Adrenal gland (tissue), 12 donors: Measurements from ENCODE around the gene HDAC11. TPM values are rescaled to one million over a fixed set of nuclear protein-coding genes. Genes with fewer than 3 reads are reported as not detected.

ENCODE experiments used
- DNase-seq, 7 donors: peaks; one replicate each; pipeline ENCODE4 v3.0.0-alpha.2; 2019 to 2020
- H3K27ac ChIP-seq, 5 donors: fragments of 200-600 bp; sonication (generic) in 4 of 5; 1 replicate in 3 of 5; 2 replicates in 2 of 5; pipeline versions ENCODE4 v1.5.1 to v1.8.0; 2016 to 2020; ENCODE audit warnings: mild to moderate bottlenecking in 1 of 5
- H3K27me3 ChIP-seq: fragments of 200-600 bp; 2 replicates; pipeline ENCODE4 v1.8.0; 2021
- H3K36me3 ChIP-seq, 2 donors: fragments of 200-600 bp; replicated peaks in 1 of 2; 1 replicate in 1 of 2; 2 replicates in 1 of 2; pipeline versions ENCODE4 v1.5.1 to v1.8.0; 2018 to 2022
- H3K4me1 ChIP-seq, 2 donors: fragments of 200-600 bp; replicated peaks in 1 of 2; 1 replicate in 1 of 2; 2 replicates in 1 of 2; pipeline versions ENCODE4 v1.5.1 to v1.8.0; 2018 to 2021
- H3K4me3 ChIP-seq, 4 donors: fragments of 200-600 bp; sonication (generic) in 3 of 4; one replicate each; pipeline ENCODE4 v1.5.1; 2016 to 2018
- H3K9me3 ChIP-seq, 3 donors: fragments of 200-600 bp; sonication (generic) in 1 of 3; replicated peaks in 1 of 3; 1 replicate in 2 of 3; 2 replicates in 1 of 3; pipeline versions ENCODE4 v1.5.1 to v1.8.0; 2016 to 2021
- POLR2A ChIP-seq, 2 donors: fragments of 450-650 bp; IDR thresholded peaks; one replicate each; pipeline ENCODE4 v1.6.1; 2017; ENCODE audit warnings: antibody characterized with exemption in 2 of 2, mild to moderate bottlenecking in 2 of 2, moderate library complexity in 1 of 2
- WGBS, 4 donors: extraction: QIAGEN DNeasy Blood & Tissue Kit in 2 of 4; methylation state at CpG; one replicate each; pipeline versions ENCODE4 v1.1.5 to v1.1.7; 2013 to 2017; 5-methylcytosine and 5-hydroxymethylcytosine counted together
- intact Hi-C, 2 donors: fragments of 100-400 bp; cut with DNase I; formaldehyde crosslinking; loops; one replicate each; pipeline versions ENCODE4 v1.14.1 to v1.15.0; 2022 to 2023
- polyA plus RNA-seq, 3 donors: library from polyadenylated mRNA; stranded (reverse); fragments of 200-250 nt in 2 of 3; fragments of 350-450 nt in 1 of 3; fragmentation: Illumina TruSeq in 1 of 3; extraction: RNeasy Lipid Tissue Mini Kit (QIAGEN cat#74804) in 1 of 3; gene quantifications; one replicate each; pipeline ENCODE4 v1.2.3, GENCODE V29; 2013 to 2014
- total RNA-seq, 9 donors: library from RNA; depleted of rRNA in 4 of 9; stranded (reverse); fragments of >200 nt in 4 of 9; fragments of 120-200 nt in 1 of 9; fragmentation: NEBNext Ultra II Directional in 1 of 9; extraction: Animal tissue kit (Norgen Biotek cat#: 25700) in 1 of 9; gene quantifications; one replicate each; pipeline versions ENCODE4 v1.1.0 to v1.2.4, GENCODE V29; 2013 to 2023
- TF ChIP-seq, protein P1 (sequence below), 6 experiments: fragments of 450-650 bp in 4 of 6; fragments of 200-600 bp in 2 of 6; sonication (generic) in 1 of 6; IDR thresholded peaks; 1 replicate in 5 of 6; 2 replicates in 1 of 6; pipeline versions ENCODE4 v1.5.1 to v1.8.0; 2016 to 2021; ENCODE audit warnings: antibody characterized with exemption in 6 of 6, mild to moderate bottlenecking in 2 of 6, moderate library complexity in 1 of 6
- donor health status: healthy with polysubstance abuse.
- donor health status: Bipolar disorder and iron deficiency.
- donor health status: DM: yes; HTN: yes; CAD: no.
- donor health status: DM: no; HTN: no; CAD: no.
- donor health status: DM: no; HTN: no; CAD: no.
- donor health status: DM: yes; HTN: yes; CAD: no.

Gene HDAC11
- total and polyA plus RNA-seq, 12 donors: 6.9 to 58.0 (median 15.9) TPM

DNA sequence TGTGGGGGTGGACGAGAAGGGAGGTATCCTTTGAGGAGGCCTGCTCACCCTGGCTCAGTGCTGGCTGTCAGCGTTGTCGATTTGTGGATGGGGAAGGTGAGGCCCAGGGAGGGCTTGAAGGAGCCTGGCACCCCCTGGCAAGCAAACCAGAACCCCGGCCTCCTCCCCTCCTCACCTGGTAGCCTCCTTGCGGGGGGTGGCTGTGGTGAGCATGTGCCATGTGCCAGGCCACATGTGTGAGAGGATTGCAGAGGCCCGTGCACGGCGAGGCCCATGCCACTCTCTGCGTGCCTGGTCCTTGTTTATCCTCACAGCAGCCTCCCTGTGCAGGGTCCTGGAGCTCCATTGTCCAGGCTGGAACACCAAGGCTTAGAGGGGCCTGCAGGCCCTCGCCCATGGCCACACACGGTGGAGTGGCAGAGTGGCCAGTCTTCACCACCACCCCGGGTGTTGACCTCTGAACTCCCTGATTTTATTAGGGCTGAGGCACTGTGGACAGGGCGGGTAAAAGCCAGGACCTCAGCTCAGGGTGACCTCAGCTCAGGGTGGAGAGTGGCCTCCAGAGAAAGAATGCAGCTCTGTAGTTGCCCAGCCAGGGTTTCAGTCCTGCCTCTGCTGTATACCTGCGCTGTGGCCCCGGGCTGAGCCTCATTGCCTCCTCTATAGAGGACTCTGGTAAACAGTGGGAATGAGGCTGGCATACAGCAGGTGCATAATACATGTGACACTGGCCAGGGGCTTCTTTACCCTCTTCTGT is 29.1 kb downstream of the HDAC11 start:
- H3K9me3 ChIP-seq: no peaks in the 10 kb centered on the region
- 82 to 91% (median 89%) methylated on average over 8 to 15 of the region's 15 CpGs for WGBS, 4 donors
- DNase-seq: no peak
- TF ChIP-seq, protein P1, sequence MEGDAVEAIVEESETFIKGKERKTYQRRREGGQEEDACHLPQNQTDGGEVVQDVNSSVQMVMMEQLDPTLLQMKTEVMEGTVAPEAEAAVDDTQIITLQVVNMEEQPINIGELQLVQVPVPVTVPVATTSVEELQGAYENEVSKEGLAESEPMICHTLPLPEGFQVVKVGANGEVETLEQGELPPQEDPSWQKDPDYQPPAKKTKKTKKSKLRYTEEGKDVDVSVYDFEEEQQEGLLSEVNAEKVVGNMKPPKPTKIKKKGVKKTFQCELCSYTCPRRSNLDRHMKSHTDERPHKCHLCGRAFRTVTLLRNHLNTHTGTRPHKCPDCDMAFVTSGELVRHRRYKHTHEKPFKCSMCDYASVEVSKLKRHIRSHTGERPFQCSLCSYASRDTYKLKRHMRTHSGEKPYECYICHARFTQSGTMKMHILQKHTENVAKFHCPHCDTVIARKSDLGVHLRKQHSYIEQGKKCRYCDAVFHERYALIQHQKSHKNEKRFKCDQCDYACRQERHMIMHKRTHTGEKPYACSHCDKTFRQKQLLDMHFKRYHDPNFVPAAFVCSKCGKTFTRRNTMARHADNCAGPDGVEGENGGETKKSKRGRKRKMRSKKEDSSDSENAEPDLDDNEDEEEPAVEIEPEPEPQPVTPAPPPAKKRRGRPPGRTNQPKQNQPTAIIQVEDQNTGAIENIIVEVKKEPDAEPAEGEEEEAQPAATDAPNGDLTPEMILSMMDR (IDR thresholded peaks at IDR 0.05): no peak
- no peak for TF ChIP-seq POLR2A (IDR thresholded peaks at IDR 0.05)
- no peak overlapping the region for H3K27ac ChIP-seq
- H3K27me3 ChIP-seq: no peaks in the 10 kb centered on the region
- peaks cover 0 to 10% of the 10 kb centered on the region in 2 donors for H3K4me1 ChIP-seq
- no peaks in the 10 kb centered on the region for H3K36me3 ChIP-seq
- intact Hi-C loops: no loop called here
- H3K4me3 ChIP-seq: no peak overlapping the region

DNA sequence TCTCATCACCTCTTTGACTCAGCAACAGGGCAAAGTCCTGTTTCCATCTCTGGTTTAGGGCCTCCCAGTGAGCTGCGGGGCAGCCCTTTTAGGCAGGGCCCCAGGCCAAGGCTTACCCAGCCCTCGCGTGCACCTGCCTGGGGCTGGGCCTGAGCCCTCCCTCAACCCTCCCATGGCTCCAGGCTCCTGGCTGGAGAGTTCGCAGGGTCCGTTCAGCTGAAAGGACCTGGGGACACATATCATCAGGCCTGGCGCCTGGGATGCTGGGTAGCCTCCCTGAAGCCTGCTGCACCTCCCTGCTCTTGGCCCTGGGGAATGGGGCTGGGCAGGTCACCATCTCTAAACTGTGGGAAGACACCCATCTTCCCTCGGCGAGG is 29.7 kb downstream of the HDAC11 start:
- peaks cover 0 to 10% of the 10 kb centered on the region in 2 donors for H3K4me1 ChIP-seq
- H3K27ac ChIP-seq: no peak overlapping the region
- DNase-seq: no peak
- H3K4me3 ChIP-seq: no peak overlapping the region
- H3K36me3 ChIP-seq: no peaks in the 10 kb centered on the region
- TF ChIP-seq, protein P1 (IDR thresholded peaks at IDR 0.05): no peak
- TF ChIP-seq POLR2A (IDR thresholded peaks at IDR 0.05): no peak
- H3K27me3 ChIP-seq: no peaks in the 10 kb centered on the region
- 87 to 100% (median 93%) methylated on average over 1 to 8 of the region's 8 CpGs for WGBS, 4 donors
- no peaks in the 10 kb centered on the region for H3K9me3 ChIP-seq
- intact Hi-C loops: no loop called here

DNA sequence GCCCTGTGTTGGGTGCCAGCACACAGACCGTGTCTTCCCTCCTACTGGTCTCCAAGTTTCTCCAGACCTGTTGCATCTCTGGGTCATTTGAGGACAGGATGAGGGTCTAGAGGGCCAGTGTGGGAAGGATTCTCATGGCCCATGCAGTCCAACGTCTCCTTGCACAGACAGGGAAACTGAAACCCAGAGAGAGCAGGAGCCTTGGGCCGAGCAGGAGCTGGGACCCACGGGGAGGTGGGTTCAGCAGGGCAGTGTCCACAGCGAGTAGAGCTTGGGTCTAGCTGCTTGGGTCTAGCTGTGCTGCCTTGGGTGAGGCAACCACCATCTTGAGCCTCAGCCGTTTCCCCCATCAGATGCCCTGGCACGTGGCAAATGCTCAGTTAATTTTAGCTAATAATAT is 32.3 kb downstream of the HDAC11 start:
- TF ChIP-seq, protein P1 (IDR thresholded peaks at IDR 0.05): no peak
- TF ChIP-seq POLR2A (IDR thresholded peaks at IDR 0.05): no peak
- WGBS, 4 donors: 73 to 86% (median 83%) methylated on average over 3 to 7 of the region's 7 CpGs

DNA sequence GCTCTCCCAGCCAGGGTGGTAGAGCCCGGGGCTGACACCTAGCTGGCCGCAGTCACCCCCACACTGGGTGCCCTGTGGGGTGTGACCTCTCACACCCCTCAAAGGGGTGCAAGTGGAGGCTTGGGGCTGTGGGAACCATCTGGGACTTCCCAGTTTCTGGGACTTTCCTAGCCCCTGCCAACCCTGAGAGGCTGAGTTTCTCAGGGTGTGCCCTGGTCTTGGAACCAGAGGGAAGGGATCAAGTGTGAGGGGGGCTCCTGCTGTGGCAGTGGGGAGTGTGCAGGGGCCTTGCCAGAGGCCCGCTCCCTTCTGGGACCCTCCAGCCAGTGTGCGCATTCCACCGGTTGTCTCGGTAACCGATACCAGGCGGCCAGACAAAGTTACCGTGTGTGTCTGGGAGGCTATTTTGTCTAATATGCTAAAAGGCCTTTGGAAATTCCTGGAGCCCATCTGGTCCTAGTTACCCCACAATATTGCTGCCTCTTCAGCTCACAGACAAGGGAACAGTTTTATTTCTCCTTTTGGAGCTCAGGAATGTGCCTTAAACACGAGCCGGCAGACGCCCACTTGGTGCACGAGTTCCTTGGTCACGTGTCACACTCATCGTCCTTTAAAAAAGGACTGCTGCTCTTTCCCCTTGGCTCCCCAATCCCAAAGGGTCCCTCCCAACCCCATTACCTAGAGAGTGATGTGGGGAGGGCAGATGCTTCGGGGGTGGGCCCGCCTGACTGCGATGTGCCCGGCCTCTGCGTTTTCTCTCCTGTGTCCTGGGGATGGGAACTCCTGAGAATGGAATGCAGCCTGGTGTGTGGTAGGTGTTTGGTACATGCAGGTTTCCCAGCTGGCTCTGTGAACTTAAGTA is 33.2 kb downstream of the HDAC11 start:
- intact Hi-C loops: no loop called here
- Histone ChIP-seq H3K27ac (no peak overlapping the region), H3K9me3 (no peaks in the 10 kb centered on the region), H3K27me3 (no peaks in the 10 kb centered on the region), H3K4me1 (no peaks in the 10 kb centered on the region), H3K36me3 (no peaks in the 10 kb centered on the region), H3K4me3 (no peak overlapping the region)
- TF ChIP-seq, protein P1 (IDR thresholded peaks at IDR 0.05): no peak
- no peak for TF ChIP-seq POLR2A (IDR thresholded peaks at IDR 0.05)
- 60 to 79% (median 72%) methylated on average over 8 to 20 of the region's 20 CpGs for WGBS, 4 donors
- DNase-seq: no peak

More for the DNA sequence above, 32.3 kb downstream of the HDAC11 start:
- no peaks in the 10 kb centered on the region for H3K27me3 ChIP-seq
- H3K9me3 ChIP-seq: no peaks in the 10 kb centered on the region
- peaks cover 0 to 6% of the 10 kb centered on the region in 2 donors for H3K4me1 ChIP-seq
- no peaks in the 10 kb centered on the region for H3K36me3 ChIP-seq
- no peak for DNase-seq
- intact Hi-C loops: no loop called here
- H3K27ac ChIP-seq: no peak overlapping the region
- no peak overlapping the region for H3K4me3 ChIP-seq
